RWPE1 (cell line): ENCODE data around the gene DENND2D.
A peak's percentile ranks its signal among the peaks of the same experiment; 100 is the strongest.

Source experiments
- CTCF ChIA-PET: fragments of 350-600 bp; sonication (Branson Sonifier 250); formaldehyde crosslinking; extraction: SDS; loops from one replicate; lab custom pipeline; 2021; lab: Yijun Ruan, JAX
- POLR2A ChIA-PET: fragments of 400-600 bp; formaldehyde crosslinking; extraction: SDS; loops from one replicate; lab custom pipeline; 2020; ENCODE audit warnings: antibody characterized with exemption; ENCODE audit not compliant: low non-redundant PET; lab: Yijun Ruan, JAX
- DNase-seq: peaks from one replicate; pipeline ENCODE4 v3.0.0; 2012; ENCODE audit warnings: low spot score
- H3K27ac ChIP-seq: fragments of 450-650 bp; 2 replicates; pipeline ENCODE4 v1.5.1; 2017
- TF ChIP-seq, protein P1 (sequence below): fragments of 450-650 bp; conservative IDR thresholded peaks from 2 replicates; pipeline ENCODE4 v1.5.1; 2017; ENCODE audit warnings: low read depth, mild to moderate bottlenecking

Gene DENND2D

DNA sequence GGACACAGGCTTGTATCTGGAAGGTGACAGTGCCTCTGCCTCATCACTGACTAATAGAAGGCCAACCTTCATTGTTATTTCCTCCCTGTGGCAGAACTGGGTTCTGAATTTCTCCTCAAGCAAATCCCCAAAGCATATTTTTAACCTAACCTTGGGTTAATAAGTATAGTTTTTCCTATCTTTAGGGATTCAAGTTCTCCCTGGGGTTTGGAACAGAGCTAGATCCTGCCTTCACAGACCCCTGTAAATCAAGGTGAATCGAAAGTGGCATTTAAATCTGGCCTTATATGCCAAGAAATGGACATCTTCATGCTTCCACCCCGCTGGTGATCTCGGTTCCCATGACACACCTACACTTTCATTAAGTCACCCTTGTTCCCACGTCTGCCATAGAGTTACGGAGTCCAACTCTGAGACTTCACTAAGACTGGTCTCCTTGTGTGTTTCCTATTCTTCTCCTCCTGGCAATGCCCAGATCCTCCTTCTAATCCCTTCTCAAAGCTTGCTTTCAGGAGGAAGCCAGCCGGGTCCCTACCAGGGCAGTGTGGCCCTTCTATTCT, 22.8 kb upstream of the DENND2D start:
- CTCF ChIA-PET = interaction anchor here (0.6 to 1.8 kb wide), 19 partner anchors 9 to 661 kb away, joined by 3 to 23 read pairs (median 3); no protein-coding TSS in a partner anchor
- no peak for DNase-seq
- no peak overlapping the region for H3K27ac ChIP-seq
- POLR2A ChIA-PET = interaction anchor here (0.6 kb wide), 1 partner anchor 10 kb away, joined by 5 read pairs; no protein-coding TSS in a partner anchor
- TF ChIP-seq, protein P1, sequence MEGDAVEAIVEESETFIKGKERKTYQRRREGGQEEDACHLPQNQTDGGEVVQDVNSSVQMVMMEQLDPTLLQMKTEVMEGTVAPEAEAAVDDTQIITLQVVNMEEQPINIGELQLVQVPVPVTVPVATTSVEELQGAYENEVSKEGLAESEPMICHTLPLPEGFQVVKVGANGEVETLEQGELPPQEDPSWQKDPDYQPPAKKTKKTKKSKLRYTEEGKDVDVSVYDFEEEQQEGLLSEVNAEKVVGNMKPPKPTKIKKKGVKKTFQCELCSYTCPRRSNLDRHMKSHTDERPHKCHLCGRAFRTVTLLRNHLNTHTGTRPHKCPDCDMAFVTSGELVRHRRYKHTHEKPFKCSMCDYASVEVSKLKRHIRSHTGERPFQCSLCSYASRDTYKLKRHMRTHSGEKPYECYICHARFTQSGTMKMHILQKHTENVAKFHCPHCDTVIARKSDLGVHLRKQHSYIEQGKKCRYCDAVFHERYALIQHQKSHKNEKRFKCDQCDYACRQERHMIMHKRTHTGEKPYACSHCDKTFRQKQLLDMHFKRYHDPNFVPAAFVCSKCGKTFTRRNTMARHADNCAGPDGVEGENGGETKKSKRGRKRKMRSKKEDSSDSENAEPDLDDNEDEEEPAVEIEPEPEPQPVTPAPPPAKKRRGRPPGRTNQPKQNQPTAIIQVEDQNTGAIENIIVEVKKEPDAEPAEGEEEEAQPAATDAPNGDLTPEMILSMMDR = peak; percentile 49

DNA sequence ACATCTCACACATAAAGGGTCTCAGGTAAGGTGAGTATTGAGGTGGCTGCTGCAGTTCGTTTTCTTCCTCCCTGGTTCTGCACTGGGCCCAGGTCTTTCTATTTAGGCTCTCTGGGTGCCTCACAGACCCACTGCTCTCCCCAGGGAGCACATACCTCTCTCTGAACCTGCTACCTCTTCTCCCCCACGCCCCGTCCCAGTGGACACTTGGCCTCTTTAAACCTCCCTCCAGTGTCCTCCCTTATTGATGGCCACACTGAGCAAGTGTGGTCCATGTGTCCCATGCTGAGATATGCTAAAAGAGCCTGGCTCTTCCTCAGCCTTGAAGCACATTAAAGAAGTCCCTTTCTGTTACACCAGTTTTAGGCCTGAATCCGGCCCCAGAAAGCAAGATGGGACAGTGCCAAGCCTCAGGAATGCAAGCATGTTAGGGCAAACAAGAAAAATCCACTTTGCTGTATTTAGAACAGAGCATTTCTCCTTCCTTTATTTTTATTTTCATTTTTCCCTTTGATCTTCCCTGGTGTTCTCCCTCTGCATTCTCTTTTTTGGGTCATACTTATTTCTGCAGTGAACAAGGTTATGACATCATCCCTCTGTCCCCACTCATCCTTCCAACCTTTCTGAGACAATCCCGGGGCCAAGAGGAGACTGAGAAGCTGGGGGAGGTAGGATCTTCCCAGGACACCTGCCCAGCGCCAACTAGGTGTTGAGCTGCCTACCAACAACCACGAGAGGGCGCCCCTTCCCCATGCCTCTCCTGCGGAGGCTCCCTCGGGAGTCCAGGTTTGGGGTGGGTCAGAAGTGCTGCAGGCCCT, 22.1 kb upstream of the DENND2D start:
- TF ChIP-seq, protein P1 = peak; percentile 94
- H3K27ac ChIP-seq = no peak overlapping the region
- peak; percentile 91 for DNase-seq
- ChIA-PET CTCF (interaction anchor here (0.5 to 1.8 kb wide), 17 partner anchors 10 to 464 kb away, joined by 3 to 23 read pairs (median 4); no protein-coding TSS in a partner anchor), POLR2A (interaction anchor here (0.6 kb wide), 1 partner anchor 10 kb away, joined by 5 read pairs; no protein-coding TSS in a partner anchor)

DNA sequence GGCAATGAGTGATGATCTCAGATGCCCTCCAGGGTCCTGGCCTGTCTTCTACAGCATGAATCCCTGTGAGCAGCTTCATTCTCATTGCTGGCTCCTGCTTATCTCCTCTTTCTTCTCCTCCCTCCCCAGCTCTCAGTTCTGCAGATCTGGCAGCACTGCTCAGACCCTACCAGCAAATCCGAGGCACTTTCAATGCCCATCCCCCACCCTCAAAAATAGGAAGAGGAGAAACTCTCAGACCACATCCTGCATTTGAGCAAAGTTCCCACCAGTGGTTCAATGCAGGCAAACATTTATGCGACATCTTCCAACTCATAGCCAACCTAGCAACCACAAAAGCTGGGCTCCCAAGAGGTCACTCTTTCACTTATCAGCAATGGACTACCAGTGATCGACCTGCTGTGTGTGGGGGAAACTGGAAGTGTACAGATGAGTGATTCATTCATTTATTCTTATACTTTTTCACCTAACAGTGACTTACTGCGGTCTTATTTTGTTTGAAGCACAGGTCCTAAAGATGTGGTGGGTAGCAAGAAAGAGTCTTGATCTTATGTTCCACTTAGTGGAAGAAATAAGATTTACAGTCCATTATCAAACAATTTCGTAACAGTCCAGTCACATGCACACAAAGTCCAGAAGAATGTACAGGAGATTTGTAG, 21.3 kb upstream of the DENND2D start:
- ChIA-PET CTCF (interaction anchor here (0.6 to 1.2 kb wide), 2 partner anchors 92 to 100 kb away, joined by 3 read pairs; no protein-coding TSS in a partner anchor), POLR2A (no interaction called here)
- DNase-seq = no peak
- H3K27ac ChIP-seq = no peak overlapping the region
- TF ChIP-seq, protein P1 = no peak

DNA sequence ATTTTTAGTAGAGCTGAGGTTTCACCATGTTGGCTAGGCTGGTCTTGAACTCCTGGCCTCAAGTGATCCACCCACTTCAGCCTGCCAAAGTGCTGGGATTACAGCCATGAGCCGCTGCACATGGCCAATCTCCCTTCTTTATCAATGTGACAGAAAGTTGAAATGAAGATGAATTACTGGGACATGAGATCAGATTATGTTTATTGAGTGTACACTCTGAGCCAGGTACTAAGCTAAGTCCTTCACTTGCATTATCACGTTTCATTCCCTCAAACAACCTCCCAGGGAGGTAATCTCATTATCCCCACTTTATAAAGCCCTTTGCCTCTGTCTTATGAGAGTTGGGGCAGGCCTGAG, 20.8 kb upstream of the DENND2D start:
- ChIA-PET CTCF (interaction anchor here (0.6 to 1.2 kb wide), 3 partner anchors 93 to 430 kb away, joined by 3 to 6 read pairs (median 3); no protein-coding TSS in a partner anchor), POLR2A (no interaction called here)
- no peak overlapping the region for H3K27ac ChIP-seq
- TF ChIP-seq, protein P1 = no peak
- no peak for DNase-seq

DNA sequence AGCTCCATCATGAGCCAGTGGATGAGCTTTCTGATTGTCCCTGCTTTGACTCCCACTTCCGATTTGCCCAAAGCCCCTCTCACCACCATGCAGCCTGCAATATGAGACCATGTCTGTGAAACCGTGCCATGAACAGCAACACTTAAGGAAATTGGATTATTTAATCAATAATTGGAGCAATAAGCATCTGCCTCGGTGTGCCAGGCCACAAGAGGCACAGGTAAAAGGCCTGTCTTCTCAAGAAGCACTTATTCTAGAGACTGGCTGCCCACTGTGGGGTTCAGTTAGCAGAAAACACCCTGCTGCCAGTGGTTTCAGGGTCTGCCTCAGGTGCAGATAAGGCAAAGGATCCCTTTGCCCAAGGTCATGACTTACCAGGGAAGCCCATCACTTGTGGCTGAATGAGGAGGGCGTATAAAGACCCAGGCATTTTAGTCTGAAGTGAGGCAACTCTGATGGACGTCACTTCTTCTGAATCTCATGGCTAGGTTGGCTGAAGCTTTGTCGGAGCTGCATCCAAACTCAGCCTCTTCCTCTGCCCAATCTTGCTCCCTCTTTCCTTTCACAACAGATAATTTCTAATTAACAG, 19.9 kb upstream of the DENND2D start:
- no peak for DNase-seq
- TF ChIP-seq, protein P1 = no peak
- POLR2A ChIA-PET = no interaction called here
- no peak overlapping the region for H3K27ac ChIP-seq
- CTCF ChIA-PET = no interaction called here
